Right lung (tissue), 10 donors: ENCODE results near the gene ARHGEF33. TPM values are rescaled to one million over a fixed set of nuclear protein-coding genes. Genes with fewer than 3 reads are reported as not detected.

ENCODE experiments used
- DNase-seq, 2 donors: peaks; one replicate each; pipeline ENCODE4 v3.0.0-alpha.2; 2013
- long read RNA-seq, 8 donors: transcript quantifications; one replicate each; lab custom pipeline, GENCODE V29; 2026
- polyA plus RNA-seq, 5 donors: library from polyadenylated mRNA; unstranded; fragments of 120-200 nt; gene quantifications; one replicate each; pipeline versions ENCODE4 v1.2.1 to v1.2.3, GENCODE V29; 2013; ENCODE audit warnings: inconsistent platforms in 1 of 5, low replicate concordance in 1 of 5; ENCODE audit not compliant: insufficient read length in 5 of 5, insufficient read depth in 1 of 5

The ARHGEF33 gene
- polyA plus RNA-seq = 1 to 10 TPM; 1.9 to 4.6 (median 3.1) TPM
- long read RNA-seq, donor 1, partial matches to known transcripts = 0 of 2 reads
- long read RNA-seq, donor 1, other reads (novel, unspliced or antisense) = 0 of 2 reads
- long read RNA-seq, donor 2 = 0 reads
- long read RNA-seq, donor 3, partial matches to known transcripts = 9 of 10 reads
- long read RNA-seq, donor 3, other reads (novel, unspliced or antisense) = 0 of 10 reads
- long read RNA-seq, donor 4 = 0 reads
- long read RNA-seq, donor 5, partial matches to known transcripts = 33 of 35 reads
- long read RNA-seq, donor 5, other reads (novel, unspliced or antisense) = 0 of 35 reads
- long read RNA-seq, donor 6 = 0 reads
- long read RNA-seq, donor 7, partial matches to known transcripts = 58 of 58 reads
- long read RNA-seq, donor 7, other reads (novel, unspliced or antisense) = 0 of 58 reads
- long read RNA-seq, donor 8 = 0 reads

GRCh38 chr2:38889575-38889974 lies at the start of gene ARHGEF33:
ARHGEF33 (plus strand) TSS chr2:38889875; CDS start chr2:38919448, 29,573 bp downstream.
- DNase-seq = no peak

- no peak for DNase-seq
Measured at GRCh38 chr2:38850045-38850444, 39.6 kb upstream of the ARHGEF33 start.

DNA sequence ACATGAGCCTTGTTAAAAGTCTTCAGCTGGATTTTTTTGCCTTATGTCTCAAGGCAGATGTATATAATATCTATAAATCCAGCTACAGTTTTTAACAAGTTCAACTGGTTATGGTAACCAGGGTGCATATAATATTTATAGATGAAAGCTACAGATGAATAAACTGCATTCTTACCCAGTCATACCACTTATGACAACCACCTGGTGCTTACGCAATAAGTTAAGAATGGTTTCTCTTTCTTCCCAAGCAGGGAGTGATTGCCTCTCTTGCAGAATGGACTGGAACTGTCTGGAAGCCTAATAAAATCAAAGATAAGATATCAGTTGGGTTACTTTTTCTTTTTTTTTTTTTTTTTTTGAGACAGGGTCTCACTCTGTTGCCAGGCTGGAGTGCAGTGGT lies 33.5 kb upstream of the ARHGEF33 start:
- no peak for DNase-seq

DNA sequence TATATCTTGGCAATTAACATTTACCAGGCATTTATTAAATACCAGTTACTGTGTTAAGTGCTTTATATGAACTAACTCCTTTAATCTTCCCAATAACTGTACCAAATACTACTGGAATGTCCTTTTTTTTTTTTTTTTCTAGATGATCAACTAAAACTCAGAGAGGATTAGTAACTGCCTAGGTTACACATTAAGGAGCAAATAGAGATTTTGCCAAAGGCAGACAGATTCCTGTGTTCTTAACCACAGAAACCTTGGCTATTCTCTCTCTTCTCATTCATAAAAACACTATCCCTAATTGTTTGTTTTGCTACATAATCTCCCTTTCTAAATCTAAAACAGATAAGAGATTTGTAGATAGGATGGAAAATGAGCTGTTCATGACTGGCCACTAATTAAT lies 27.2 kb upstream of the ARHGEF33 start:
- DNase-seq = no peak

GRCh38 chr2:38863061-38863695 lies 26.5 kb upstream of the ARHGEF33 start:
- DNase-seq = no peak

DNA sequence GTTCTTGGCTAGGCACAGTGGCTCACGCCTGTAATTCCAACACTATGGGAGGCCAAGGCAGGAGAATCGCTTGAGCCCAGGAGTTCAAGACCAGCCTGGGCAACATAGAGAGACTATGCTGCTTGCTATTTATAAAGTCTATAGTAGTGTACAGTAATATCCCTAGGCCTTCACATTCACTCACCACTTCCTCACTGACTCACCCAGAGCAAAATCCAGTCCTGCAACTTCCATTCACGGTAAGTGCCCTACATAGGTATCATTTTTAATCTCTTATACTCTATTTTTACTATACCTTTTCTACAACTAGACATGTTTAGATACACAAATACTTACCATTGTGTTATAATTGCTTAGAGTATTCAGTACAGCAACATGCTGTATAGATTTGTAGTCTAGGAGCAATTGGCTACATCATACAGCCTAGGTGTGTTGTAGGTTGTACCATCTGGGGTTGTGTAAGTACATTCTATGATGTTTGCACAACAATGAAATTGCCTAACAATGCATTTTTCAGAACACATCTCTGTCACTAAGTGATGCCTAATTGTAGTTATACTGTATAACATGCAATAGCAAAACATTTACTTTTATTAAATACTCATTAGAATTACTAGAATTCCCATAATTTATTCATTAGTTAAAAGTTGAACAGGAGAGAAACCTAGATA lies 22.8 kb upstream of the ARHGEF33 start:
- no peak for DNase-seq

GRCh38 chr2:38871432-38871831 lies 18.2 kb upstream of the ARHGEF33 start:
- DNase-seq = no peak

GRCh38 chr2:38873763-38874162 lies 15.9 kb upstream of the ARHGEF33 start:
- no peak for DNase-seq

DNA sequence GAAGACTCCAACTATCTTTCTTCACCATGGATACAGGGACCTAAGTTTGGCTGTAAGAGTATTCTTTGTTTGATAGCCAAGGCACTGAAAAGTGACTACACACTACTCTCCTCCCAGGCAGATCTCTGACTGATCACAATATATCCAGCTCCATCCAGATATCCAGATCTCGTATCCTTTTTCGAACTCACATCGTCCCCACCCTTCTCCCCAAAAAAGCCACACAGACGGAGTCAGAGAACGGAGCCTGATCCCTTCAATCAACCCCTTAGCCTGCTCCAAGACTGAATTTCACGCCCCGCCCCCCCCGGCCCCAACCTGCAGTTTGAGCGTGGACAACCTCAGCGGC lies 14.5 kb upstream of the ARHGEF33 start:
- DNase-seq = peak in 1 of 2 donors; percentile 17

DNA sequence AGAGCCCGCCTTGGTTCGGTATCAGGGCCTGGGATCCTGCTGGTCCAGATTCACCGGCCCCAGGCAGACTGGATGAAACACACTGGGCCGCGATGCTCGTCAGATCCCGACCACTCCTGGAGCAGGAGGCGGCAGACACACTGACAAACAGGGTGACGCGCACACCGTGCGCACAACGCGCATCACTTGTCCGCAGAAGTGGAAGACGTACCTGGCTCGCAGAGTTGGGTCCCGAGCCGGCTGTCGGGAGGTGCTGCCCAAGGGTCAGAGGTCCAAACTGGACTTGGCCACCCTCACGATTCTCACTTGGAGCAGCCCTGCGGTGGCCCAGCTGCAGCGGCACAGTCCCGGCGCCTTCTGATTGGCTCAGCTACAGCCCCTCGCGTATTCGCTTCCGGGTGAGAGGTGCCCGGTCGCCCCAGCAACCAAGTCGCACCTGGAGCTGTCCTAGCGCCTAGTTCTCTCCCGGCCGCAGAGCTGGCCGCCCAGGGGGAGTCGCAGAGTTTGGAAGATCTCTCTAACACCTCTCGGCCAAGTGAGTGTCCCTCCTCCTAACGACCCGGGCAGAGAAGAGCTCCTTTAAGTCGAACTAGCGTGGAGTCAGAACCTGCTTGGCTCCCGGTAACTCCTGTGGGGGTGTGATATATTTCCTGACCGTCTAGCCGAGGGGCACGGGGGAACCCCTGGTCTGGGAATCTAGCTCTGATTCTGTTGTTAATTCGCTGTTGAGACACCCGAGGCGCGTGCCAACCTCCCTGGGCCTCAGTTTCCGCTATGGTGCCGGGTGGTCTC lies 13.9 kb upstream of the ARHGEF33 start, which contains the start of the genes DHX57 and MORN2:
TSS of gene DHX57 (minus strand) at position 359 of the 792 bp plus-strand sequence. CDS start 7,529 bp downstream, outside the sequence.
TSS of gene MORN2 (plus strand) at position 401 of the 792 bp plus-strand sequence.
- peak; percentile 86 to 88 for DNase-seq

DNA sequence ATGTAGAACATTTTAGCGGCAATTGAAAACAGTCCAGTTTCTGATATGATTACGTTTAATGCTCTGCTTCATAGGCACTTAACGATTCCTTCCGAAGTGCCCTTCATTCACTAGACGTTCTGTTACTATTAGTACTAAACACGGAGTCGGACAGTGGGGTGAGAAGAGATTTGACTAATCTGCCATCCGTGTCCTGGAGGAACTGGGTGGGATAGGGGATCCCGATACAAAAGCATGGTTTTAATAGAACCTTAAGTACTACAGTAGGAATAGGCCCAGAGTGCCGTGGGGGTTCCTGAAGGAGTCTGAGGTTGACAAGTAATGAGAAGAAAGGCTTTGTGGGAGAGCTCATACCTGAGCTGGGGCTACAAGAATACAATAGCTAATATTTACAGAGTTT lies 13.3 kb upstream of the ARHGEF33 start:
- peak in 1 of 2 donors; percentile 2 for DNase-seq

GRCh38 chr2:38886063-38886462 lies 3.6 kb upstream of the ARHGEF33 start:
- no peak for DNase-seq

GRCh38 chr2:38887347-38887746 lies 2.3 kb upstream of the ARHGEF33 start:
- no peak for DNase-seq

- no peak for DNase-seq
Measured at GRCh38 chr2:38887902-38888554, 1.6 kb upstream of the ARHGEF33 start.

DNA sequence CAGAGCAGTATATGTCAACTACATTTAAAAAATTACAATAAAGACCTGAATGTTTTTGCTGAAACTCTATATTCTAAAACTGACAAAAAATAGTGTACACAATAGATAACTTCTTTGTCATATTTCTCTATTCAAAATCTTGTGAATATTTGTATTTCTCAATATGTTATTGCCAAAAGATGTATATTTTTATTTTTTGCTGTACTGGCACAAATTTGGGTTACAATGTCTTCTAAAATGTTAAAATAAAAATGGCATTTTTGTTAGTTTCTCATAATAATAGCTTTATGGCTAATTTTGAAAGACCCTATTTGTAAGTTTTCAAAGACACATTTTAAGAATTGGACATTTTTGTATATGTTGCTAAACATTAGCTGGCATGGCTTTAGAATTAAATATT lies 630 bp upstream of the ARHGEF33 start:
- DNase-seq = no peak

DNA sequence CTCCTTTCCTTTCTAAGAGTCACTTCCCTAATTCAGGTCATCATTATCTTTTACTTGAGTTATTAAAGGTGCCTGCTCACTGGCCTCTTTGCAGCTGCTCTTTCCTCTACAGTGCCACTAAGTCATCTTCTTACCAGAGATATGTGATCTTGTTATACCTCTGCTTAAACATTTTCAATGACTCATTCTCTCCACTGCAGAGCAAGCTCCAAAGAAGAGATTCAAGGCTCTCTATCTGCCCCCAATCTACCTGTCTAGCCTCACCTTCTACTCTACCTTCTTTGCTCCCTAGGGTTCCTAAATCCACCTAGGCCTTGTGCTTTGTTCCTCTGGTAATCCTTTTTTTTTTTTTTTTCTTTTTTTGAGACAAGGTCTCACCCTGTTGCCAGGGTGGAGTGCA lies 3.1 kb downstream of the ARHGEF33 start:
- no peak for DNase-seq

- DNase-seq = no peak
Measured at GRCh38 chr2:38898256-38898655, 8.6 kb downstream of the ARHGEF33 start.

GRCh38 chr2:38900726-38901125 lies 11.1 kb downstream of the ARHGEF33 start:
- DNase-seq = no peak

- DNase-seq = no peak
Measured at GRCh38 chr2:38905251-38905650, 15.6 kb downstream of the ARHGEF33 start.

DNA sequence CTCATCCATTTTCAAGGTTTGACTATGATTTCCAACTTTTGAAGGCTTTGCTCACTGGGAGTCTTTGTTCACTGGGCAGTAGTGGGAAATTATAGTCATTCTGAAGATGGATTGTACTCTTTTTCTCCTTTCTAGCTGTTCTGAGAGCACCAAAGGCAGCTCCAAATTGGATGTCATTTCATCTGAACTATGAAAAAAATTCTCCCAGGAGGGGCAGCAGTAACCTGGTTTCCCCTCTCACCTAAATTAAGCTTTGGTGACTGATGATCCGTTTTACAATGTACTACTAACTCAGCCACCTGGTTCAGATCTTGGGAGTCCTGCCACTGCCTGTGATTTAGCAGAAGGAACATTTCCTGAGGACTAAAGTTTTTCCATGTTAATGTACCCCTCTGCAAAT lies 17.6 kb downstream of the ARHGEF33 start:
- no peak for DNase-seq
